ENCODE data around the gene GALK2.

The GALK2 gene

GRCh38 chr15:49248291-49248690, 78.2 kb downstream of the GALK2 start:
- Histone ChIP-seq H3K4me3 (ENCODE audit: low read depth, low read length) (no peak overlapping the region), H3K36me3 (ENCODE audit: control insufficient read depth in 2 of 2, insufficient read depth in 1 of 2, low read length in 2 of 2) (no peaks in the 10 kb centered on the region), H3K4me1 (ENCODE audit: control insufficient read depth, insufficient read depth, low read length) (no peaks in the 10 kb centered on the region), H3K27ac (ENCODE audit: extremely low read depth, low read depth, low read length) (no peak overlapping the region), H3K9me3 (ENCODE audit: control insufficient read depth, insufficient read depth, low read depth, low read length) (no peaks in the 10 kb centered on the region)
- CTCF ChIA-PET, result interaction anchor here (0.7 to 1.0 kb wide), 2 partner anchors 13 to 103 kb away, joined by 3 to 4 read pairs; no protein-coding TSS in a partner anchor
- no peak for TF ChIP-seq ZFP41 (tag by site-specific recombination; IDR thresholded peaks at IDR 0.05; ENCODE audit: borderline replicate concordance)
- TF ChIP-seq ZFP69B (tag by site-specific recombination; IDR thresholded peaks at IDR 0.05), result no peak
- TF ChIP-seq ZNF274 (IDR thresholded peaks at IDR 0.05; ENCODE audit: low read length), result no peak
- no peak for TF ChIP-seq ZNF274 (tag by site-specific recombination; IDR thresholded peaks at IDR 0.05; ENCODE audit: borderline replicate concordance)
- TF ChIP-seq ZNF341 (tag by site-specific recombination; IDR thresholded peaks at IDR 0.05; ENCODE audit: low read depth), result no peak
- no peak for TF ChIP-seq HIC1 (tag by site-specific recombination; IDR thresholded peaks at IDR 0.05)
- no peak for TF ChIP-seq MEIS1 (CRISPR knock-in tag; IDR thresholded peaks at IDR 0.05; ENCODE audit: borderline replicate concordance)
- POLR2A ChIA-PET, result no interaction called here

GRCh38 chr15:49255966-49256759, 86.1 kb downstream of the GALK2 start:
- Histone ChIP-seq H3K9me3 (ENCODE audit: control insufficient read depth, insufficient read depth, low read depth, low read length) (no peaks in the 10 kb centered on the region), H3K4me1 (ENCODE audit: control insufficient read depth, insufficient read depth, low read length) (0 out of 2 replicates have a peak, but pooled peaks cover 2% of the 10 kb centered on the region), H3K4me3 (ENCODE audit: low read depth, low read length) (no peak overlapping the region), H3K27ac (ENCODE audit: extremely low read depth, low read depth, low read length) (no peak overlapping the region), H3K36me3 (ENCODE audit: control insufficient read depth in 2 of 2, insufficient read depth in 1 of 2, low read length in 2 of 2) (no peaks in the 10 kb centered on the region)
- ChIA-PET POLR2A (no interaction called here), CTCF (interaction anchor here (0.6 to 1.3 kb wide), 2 partner anchors 21 to 747 kb away, joined by 3 to 5 read pairs; no protein-coding TSS in a partner anchor)
- no peak for TF ChIP-seq REST (tag by site-specific recombination; IDR thresholded peaks at IDR 0.05)
- peak; percentile 81 for TF ChIP-seq ZEB2 (tag by site-specific recombination; IDR thresholded peaks at IDR 0.05)
- TF ChIP-seq ZNF174 (tag by site-specific recombination; IDR thresholded peaks at IDR 0.05), result no peak
- TF ChIP-seq RBAK (tag by site-specific recombination; IDR thresholded peaks at IDR 0.05), result no peak
- peak; percentile 49; the same call in 1 of the 2 replicates for TF ChIP-seq ZNF449 (tag by site-specific recombination; IDR thresholded peaks at IDR 0.05)
- TF ChIP-seq ZNF530 (tag by site-specific recombination; IDR thresholded peaks at IDR 0.05; ENCODE audit: low read depth), result no peak
- TF ChIP-seq ZNF624 (tag by site-specific recombination; IDR thresholded peaks at IDR 0.05), result no peak
- no peak for TF ChIP-seq ZBTB49 (tag by site-specific recombination; IDR thresholded peaks at IDR 0.05; ENCODE audit: low read depth)
- no peak for TF ChIP-seq ZNF426 (tag by site-specific recombination; IDR thresholded peaks at IDR 0.05)
- no peak for TF ChIP-seq ZNF292 (tag by site-specific recombination; IDR thresholded peaks at IDR 0.05; ENCODE audit: borderline replicate concordance, low read depth)
- no peak for TF ChIP-seq ZNF658 (tag by site-specific recombination; IDR thresholded peaks at IDR 0.05)
- TF ChIP-seq ZSCAN5A (tag by site-specific recombination; IDR thresholded peaks at IDR 0.05), result no peak

Data from HEK293 (cell line).